GM21529 (cell line): ENCODE data around the gene GARNL3.

Experiments used
- ATAC-seq: cut with Tn5 transposase; IDR thresholded peaks from one replicate; pipeline ENCODE4 v1.9.1; 2021; ENCODE audit not compliant: unreplicated experiment

The GARNL3 gene

DNA sequence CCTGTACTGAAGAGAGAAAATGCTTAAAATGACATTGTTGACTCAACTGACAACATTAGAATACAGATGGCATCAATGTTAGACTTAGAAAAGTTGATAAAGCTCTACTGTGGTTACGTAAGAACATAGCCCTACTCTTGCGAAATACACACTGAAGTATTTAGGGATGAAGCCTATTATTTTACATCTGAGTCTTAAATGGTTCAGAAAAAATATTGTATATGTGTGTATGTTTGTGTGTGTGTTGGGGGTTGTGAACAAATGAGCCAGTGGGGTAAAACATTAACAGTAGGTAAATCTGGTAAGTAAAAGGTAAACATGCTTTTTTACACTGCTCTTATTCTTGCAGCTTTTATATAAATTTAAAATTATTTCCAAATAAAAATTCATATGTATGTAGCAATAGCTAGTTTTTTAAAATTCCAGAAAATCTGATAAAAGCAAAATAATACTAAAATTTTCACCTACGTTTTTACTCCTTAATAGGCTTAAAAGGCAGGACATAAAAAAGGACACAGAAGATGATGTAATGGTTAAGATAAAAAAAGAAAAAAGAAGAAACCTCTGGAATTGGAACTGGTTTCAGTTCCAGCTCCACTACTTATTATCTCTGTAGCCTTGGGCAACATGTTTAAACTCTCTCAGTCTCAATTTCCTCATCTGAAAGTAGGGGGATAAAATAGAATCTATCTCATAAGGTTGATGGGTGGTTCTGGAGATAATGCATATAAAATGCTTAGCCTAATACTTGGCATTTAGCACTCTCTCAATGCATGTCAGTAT is 44.3 kb downstream of the GARNL3 start:
- no peak for ATAC-seq

DNA sequence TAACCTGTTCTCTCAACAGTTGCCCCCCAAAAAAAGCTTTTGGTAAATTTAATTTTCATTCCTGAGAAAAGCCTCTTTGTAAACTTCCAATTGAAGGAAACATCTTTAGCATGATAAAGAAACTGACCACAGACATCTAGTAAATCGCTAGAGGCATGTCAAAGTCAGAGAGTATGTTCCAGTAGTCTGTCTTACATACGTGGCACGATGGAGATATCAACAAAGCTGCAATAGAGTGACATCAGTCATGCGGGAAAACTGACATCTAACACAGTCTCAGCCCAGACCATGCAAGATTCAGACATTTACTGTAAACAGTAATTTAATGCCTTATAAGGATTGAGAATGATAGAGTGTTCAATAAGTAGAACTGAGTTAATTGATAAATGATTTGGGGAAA is 45.1 kb downstream of the GARNL3 start:
- no peak for ATAC-seq

DNA sequence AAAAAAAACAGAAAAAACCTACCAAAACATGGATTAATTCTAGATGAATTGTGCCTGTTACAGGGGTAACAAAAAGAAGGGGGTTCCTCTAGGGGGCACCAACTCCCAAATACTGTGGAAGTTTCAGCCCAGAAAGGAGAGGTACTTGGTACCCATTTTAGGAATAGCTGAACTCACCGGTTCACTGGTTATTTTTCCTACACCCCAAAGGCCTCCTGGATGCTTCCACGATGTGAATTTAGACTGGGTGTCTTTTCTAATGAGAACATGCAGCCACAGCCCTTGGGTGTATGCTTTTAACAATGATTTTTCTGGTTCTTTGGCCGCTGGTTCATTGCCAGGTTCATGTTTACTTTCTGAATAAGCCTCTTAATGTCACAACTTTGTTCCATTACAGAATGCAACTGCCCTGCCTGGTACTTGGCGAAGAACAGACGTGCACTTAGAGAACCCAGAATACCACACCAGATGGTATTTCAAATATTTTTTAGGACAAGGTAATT is 46.7 kb downstream of the GARNL3 start:
- ATAC-seq = no peak

GRCh38 chr9:127313042-127313560 is 48.5 kb downstream of the GARNL3 start:
- no peak for ATAC-seq

DNA sequence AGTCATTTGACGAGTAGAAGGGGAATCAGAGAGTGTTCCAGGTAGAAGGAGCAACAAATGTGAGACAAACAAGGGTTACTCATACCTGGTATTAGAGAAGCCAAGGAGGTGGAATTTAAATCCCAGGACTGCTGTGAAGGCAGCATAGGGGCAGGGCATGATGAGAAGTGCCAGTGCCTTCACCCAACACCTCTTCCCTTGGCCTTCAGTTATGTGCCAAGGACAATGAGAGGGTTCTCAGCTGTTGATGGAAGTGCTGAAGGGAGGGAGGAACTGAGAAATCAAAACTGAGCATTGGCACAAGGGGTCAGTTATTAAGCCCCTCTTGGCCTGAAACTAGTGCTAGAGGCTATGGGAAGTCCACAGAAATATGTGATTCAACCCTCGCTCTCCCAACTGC is 50.3 kb downstream of the GARNL3 start:
- no peak for ATAC-seq

DNA sequence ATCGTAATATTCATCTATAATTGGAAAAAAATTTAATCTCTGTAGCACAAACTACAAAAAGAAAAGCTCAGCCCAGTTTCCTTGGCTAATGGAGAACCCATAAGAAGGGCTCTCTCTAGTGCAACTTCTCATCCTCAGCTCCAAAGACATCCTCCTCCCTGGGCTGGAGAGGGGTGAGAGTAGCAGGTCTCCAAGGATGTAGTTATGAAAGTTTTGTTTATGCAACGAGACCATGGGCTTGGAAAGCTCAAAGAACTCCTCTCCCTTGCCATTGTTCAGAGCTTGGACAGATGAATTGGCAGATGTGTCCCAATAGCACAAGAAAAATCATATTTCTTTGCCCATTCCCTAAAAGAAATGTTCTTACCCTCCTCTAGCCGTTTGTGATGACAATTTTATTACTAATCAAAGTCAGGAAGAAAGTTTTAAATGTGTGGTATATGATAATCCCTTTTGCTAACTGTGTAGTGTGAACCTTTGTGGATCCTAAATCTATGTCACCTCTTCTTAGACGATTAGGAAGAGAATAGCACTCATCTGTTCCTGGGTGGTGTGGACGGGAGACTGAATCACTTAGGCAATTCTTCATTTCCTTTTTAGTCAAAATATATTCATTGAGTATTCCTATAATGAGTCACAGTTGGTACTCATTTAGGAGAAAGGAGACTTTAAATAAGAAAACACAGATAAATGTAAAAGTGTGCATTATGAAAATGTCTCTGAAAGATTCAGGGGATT is 52.2 kb downstream of the GARNL3 start:
- no peak for ATAC-seq

DNA sequence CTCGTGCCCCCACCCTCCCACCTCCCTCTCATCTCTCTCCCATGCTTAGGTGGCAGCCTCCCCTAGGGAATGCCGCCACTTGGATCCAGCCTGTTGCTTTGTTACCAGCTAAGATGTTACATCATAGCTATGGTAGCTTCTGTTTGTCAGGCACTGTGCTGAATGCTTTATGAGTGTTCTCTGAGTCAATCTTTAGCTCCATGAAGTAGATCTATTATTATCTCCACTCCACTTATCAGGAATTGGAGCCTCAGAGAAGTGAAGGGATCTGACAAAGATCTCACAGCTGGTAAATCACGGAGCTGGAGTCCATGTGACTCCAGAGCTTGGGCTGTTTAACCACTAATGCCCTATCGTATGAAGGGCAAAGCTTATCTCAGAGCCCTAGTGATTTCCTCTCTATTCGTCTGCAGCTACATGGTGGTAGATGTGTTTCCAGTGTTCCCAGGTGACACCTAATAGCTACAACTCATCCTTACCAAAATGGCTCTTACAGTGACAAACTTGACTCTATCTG is 54.1 kb downstream of the GARNL3 start:
- no peak for ATAC-seq

DNA sequence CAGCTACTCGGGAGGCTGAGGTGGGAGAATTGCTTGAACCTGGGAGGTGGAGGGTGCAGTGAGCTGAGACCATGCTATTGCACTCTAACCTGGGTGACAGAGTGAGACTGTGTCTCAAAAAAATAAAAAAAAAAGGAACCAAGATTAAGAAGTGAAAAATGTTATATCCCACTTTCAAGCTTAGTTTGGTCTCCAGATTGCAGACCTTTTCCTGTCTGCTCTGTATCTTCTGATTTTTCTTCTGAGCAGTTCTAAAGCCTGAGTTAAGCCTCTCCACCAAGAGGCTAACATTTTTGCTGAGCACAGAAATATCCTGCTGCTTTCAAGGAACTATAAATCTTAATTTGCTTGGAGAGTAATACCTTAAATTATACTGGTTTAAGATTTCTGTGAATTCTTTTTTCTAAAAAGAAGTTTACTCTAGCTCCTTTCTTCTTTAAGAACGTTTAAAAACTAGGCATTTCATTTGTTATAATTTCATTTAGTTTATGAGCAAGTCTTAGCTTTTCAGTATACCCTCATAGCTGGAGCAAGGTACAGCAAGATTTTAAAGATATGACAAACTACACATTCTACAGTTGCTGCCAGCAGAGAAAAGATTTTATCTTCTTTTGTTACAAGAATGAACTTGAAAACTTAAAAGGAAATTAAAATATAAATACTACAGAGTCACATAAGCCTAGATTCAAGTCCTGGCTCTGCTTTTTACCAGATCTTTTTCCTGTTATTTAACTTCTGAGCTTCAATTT is 55.0 kb downstream of the GARNL3 start:
- peak; percentile 57 for ATAC-seq

DNA sequence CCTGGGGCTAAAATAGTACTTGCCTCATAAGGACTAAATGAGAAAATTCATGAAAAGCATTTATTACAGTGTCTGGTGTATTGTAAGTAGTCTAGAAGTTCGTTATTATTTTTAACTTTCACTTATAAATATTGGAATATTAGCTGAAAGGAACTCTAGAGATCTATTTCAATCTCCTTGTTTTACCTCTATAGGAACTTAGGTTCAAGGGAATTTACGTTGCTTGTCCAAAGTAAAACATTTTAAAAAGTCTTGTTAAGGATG is 55.5 kb downstream of the GARNL3 start:
- no peak for ATAC-seq

GRCh38 chr9:127323393-127323792 is 58.8 kb downstream of the GARNL3 start:
- no peak for ATAC-seq

GRCh38 chr9:127330501-127330900 is 65.9 kb downstream of the GARNL3 start:
- ATAC-seq = no peak

GRCh38 chr9:127333221-127334064 is 68.9 kb downstream of the GARNL3 start:
- no peak for ATAC-seq

GRCh38 chr9:127334725-127335124 is 70.2 kb downstream of the GARNL3 start:
- no peak for ATAC-seq

GRCh38 chr9:127336086-127336485 is 71.5 kb downstream of the GARNL3 start:
- ATAC-seq = no peak

DNA sequence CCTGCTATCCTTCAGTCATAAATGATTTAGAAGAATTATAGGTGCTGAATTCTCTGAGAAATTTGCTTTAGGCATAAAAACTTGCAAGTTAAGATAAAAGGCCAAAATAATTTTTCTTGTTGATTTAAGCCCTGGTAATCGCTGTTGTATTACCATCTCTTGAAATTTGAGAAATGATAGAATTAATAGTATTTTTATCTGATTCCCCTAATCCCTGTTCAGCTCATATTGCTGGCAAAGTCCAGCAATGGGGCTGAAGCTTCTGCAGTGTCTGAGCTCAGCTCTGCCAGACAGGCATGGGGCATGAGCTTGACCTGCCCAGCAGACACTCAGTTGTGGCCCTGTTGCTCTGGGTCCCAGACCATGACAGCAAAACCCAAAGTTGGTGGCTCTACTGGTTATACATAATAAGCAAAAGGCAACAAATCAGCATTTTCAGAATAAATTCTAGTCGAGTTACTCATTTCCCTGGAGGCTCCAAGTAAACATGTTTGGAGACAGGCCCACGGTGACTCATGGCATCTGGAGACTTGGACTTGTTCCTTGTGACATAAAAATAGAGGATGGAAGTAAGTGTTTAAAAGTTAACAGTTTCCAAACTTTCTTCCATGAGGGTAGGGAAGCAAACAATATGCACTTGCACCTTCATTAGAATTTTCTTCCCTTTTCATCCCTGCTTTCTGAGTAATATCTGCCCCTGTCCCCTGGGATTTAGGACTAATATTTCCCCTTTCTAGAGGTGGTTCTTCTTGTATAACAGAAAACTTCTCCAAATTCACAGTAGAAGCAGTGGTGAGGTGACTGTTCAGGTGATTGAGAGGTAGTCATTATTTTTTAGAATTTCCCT is 72.2 kb downstream of the GARNL3 start:
- ATAC-seq = no peak

- no peak for ATAC-seq
Observed at GRCh38 chr9:127340721-127341120, 76.1 kb downstream of the GARNL3 start.

DNA sequence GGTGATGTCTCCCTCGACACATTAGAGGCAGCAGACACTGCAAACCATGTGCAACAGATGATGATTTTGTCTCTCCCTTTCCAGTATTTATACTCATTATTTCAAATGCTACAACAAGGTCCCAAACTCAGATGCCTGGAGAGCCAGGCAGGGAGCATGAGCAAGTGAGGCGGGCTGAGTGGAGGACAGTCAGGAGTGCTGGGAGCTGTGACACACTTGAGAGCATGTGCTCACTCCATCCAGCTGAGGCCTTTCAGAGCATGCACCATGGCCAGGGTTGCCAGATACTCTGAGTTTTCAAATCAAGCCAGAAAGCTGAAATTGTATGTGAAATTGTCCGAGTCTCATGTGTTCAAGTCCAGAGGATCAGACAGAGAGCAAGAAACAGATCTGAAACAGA is 76.6 kb downstream of the GARNL3 start:
- no peak for ATAC-seq

- ATAC-seq = no peak
Observed at GRCh38 chr9:127344368-127345000, 79.9 kb downstream of the GARNL3 start.

GRCh38 chr9:127345566-127345965 is 81.0 kb downstream of the GARNL3 start:
- ATAC-seq = no peak
